GM12878 (cell line): ENCODE measurements around the gene ZCCHC3. TPM values are rescaled to one million over a fixed set of nuclear protein-coding genes. Genes with fewer than 3 reads are reported as not detected.

Experiments used
- ATAC-seq: fragments of 200-7000 bp; cut with Tn5 transposase; 3 replicates; pipeline ENCODE4 v1.9.1; 2020; ENCODE audit warnings: mild to moderate bottlenecking, moderate library complexity
- BruUV-seq: library from RNA; stranded (reverse); fragments of 400-500 nt; replicated peaks from 2 replicates; lab custom pipeline; 2021; lab: Mats Ljungman, UMichigan
- CTCF ChIA-PET: fragments of 300-600 bp; sonication (Branson Sonifier 250); formaldehyde crosslinking; extraction: SDS; loops from one replicate; lab custom pipeline; 2021; ENCODE audit warnings: inconsistent platforms; lab: Yijun Ruan, JAX
- POLR2A ChIA-PET: fragments of 350-600 bp; formaldehyde crosslinking; extraction: SDS; loops from one replicate; lab custom pipeline; 2021; ENCODE audit warnings: inconsistent platforms; lab: Charles Lee
- RAD21 ChIA-PET: fragments of 300-600 bp; sonication (Branson Sonifier 250); formaldehyde crosslinking; loops from one replicate; lab custom pipeline; 2023; ENCODE audit warnings: antibody characterized with exemption; ENCODE audit not compliant: unreplicated experiment; lab: Charles Lee
- SMC1A ChIA-PET: fragments of 300-600 bp; sonication (Branson Sonifier 250); formaldehyde crosslinking; loops from one replicate; lab custom pipeline; 2023; ENCODE audit not compliant: unreplicated experiment, uncharacterized antibody; lab: Charles Lee
- DNase-seq: peaks from one replicate; pipeline ENCODE4 v3.0.0-alpha.2; 2011; ENCODE audit warnings: low read depth, low spot score
- FAIRE-seq: peaks from 3 replicates; lab custom pipeline; 2011; peaks lifted over from hg19 to GRCh38; lab: Jason Lieb, UNC
- H2AFZ ChIP-seq: 2 replicates; pipeline ENCODE4 v1.6.0; 2011; ENCODE audit warnings: low read depth, low read length, control low read depth; ENCODE audit not compliant: control insufficient read depth
- H3K27ac ChIP-seq: 2 replicates; pipeline ENCODE4 v1.5.1; 2011; ENCODE audit warnings: control low read depth; ENCODE audit not compliant: control insufficient read depth, insufficient read depth
- H3K27me3 ChIP-seq, 2 experiments: replicated peaks in 1 of 2; 2 replicates each; pipeline versions ENCODE4 v1.6.0 to v1.6.1; 2011; ENCODE audit warnings: low read length in 1 of 2; ENCODE audit not compliant: control insufficient read depth in 2 of 2, insufficient read depth in 2 of 2
- H3K36me3 ChIP-seq, 2 experiments: 2 replicates each; pipeline ENCODE4 v1.5.1; 2011; ENCODE audit warnings: low read length in 1 of 2; ENCODE audit not compliant: control insufficient read depth in 2 of 2, insufficient read depth in 2 of 2
- H3K4me1 ChIP-seq: 2 replicates; pipeline ENCODE4 v1.6.1; 2011; ENCODE audit warnings: mild to moderate bottlenecking, low read length, moderate library complexity, mixed read lengths; ENCODE audit not compliant: control insufficient read depth, insufficient read depth
- H3K4me2 ChIP-seq: 2 replicates; pipeline ENCODE4 v1.6.0; 2011; ENCODE audit warnings: control low read depth; ENCODE audit not compliant: control insufficient read depth, insufficient read depth
- H3K4me3 ChIP-seq: fragments of 200-600 bp; sonication (generic); 2 replicates; pipeline ENCODE4 v1.5.1; 2016
- H3K79me2 ChIP-seq: 2 replicates; pipeline ENCODE4 v1.6.0; 2011; ENCODE audit warnings: low read length; ENCODE audit not compliant: control insufficient read depth, insufficient read depth
- H3K9ac ChIP-seq: 2 replicates; pipeline ENCODE4 v1.8.0; 2011; ENCODE audit warnings: low read length, control low read depth, mixed read lengths; ENCODE audit not compliant: control insufficient read depth, insufficient read depth
- H3K9me3 ChIP-seq: replicated peaks from 3 replicates; pipeline ENCODE4 v1.5.1; 2011; ENCODE audit warnings: mild to moderate bottlenecking, low read length; ENCODE audit not compliant: control insufficient read depth, insufficient read depth
- H4K20me1 ChIP-seq: 2 replicates; pipeline ENCODE4 v1.6.0; 2011; ENCODE audit not compliant: control insufficient read depth, insufficient read depth
- CBX5 ChIP-seq: sonication (generic); IDR thresholded peaks from 2 replicates; pipeline ENCODE4 v1.6.1; 2016; ENCODE audit warnings: low read depth, moderate library complexity, mild to moderate bottlenecking, inconsistent platforms
- CREB1 ChIP-seq: IDR thresholded peaks from 2 replicates; pipeline ENCODE4 v1.6.1; 2012; ENCODE audit warnings: low read depth, mild to moderate bottlenecking, inconsistent platforms
- FOS ChIP-seq: IDR thresholded peaks from 3 replicates; pipeline ENCODE4 v1.6.1; 2011; ENCODE audit warnings: borderline replicate concordance; ENCODE audit not compliant: insufficient read length; ENCODE audit errors: extremely low read depth
- JUNB ChIP-seq: IDR thresholded peaks from 2 replicates; pipeline ENCODE4 v1.6.1; 2016; ENCODE audit warnings: antibody characterized with exemption, mild to moderate bottlenecking
- JUND ChIP-seq: IDR thresholded peaks from 2 replicates; pipeline ENCODE4 v1.6.1; 2012; ENCODE audit warnings: low read depth, mild to moderate bottlenecking, low read length, improper control_type of control experiment, moderate library complexity
- KDM1A ChIP-seq: fragments of 200-600 bp; sonication (generic); IDR thresholded peaks from 2 replicates; pipeline ENCODE4 v1.6.1; 2016; ENCODE audit warnings: borderline replicate concordance
- MTA2 ChIP-seq: fragments of 450-650 bp; IDR thresholded peaks from 2 replicates; pipeline ENCODE4 v1.6.1; 2016; ENCODE audit warnings: low read depth, mild to moderate bottlenecking, moderate library complexity
- MXI1 ChIP-seq: fragments of 150-350 bp; IDR thresholded peaks from 2 replicates; pipeline ENCODE4 v1.6.1; 2011; ENCODE audit warnings: low read depth, mild to moderate bottlenecking, inconsistent platforms, low read length, improper control_type of control experiment
- PAX5 ChIP-seq: IDR thresholded peaks from 2 replicates; pipeline ENCODE4 v1.6.1; 2011; ENCODE audit warnings: low read depth, low read length, borderline replicate concordance
- RBBP5 ChIP-seq: fragments of 200-600 bp; sonication (generic); conservative IDR thresholded peaks from 2 replicates; pipeline ENCODE4 v1.6.1; 2016
- RFX5 ChIP-seq: IDR thresholded peaks from 2 replicates; pipeline ENCODE4 v1.6.1; 2011; ENCODE audit warnings: low read depth, low read length, improper control_type of control experiment
- SIX5 ChIP-seq: IDR thresholded peaks from 2 replicates; pipeline ENCODE4 v1.6.1; 2011; ENCODE audit warnings: mild to moderate bottlenecking, low read depth, low read length, moderate library complexity; ENCODE audit not compliant: severe bottlenecking
- STAT3 ChIP-seq: IDR thresholded peaks from 2 replicates; pipeline ENCODE4 v1.6.1; 2011; ENCODE audit warnings: low read depth, low read length, improper control_type of control experiment
- ZNF217 ChIP-seq: fragments of 450-650 bp; IDR thresholded peaks from 2 replicates; pipeline ENCODE4 v1.6.1; 2017; ENCODE audit warnings: antibody characterized with exemption, mild to moderate bottlenecking
- ZNF24 ChIP-seq: fragments of 450-650 bp; IDR thresholded peaks from 2 replicates; pipeline ENCODE4 v1.6.1; 2017; ENCODE audit warnings: antibody characterized with exemption, mild to moderate bottlenecking
- WGBS: methylation state at CpG from one replicate; pipeline ENCODE4 v1.1.6; 2016; ENCODE audit warnings: low lambda C conversion rate; ENCODE audit not compliant: insufficient replicate concordance, insufficient coverage; ENCODE audit errors: missing lambda C conversion rate; 5-methylcytosine and 5-hydroxymethylcytosine counted together
- in situ Hi-C: fragments of 300-500 bp; cut with MboI; formaldehyde crosslinking; loops from 9 replicates; pipeline ENCODE4 v1.14.3; 2018; ENCODE audit warnings: mixed read lengths
- intact Hi-C: fragments of 100-400 bp; cut with micrococcal nuclease; formaldehyde crosslinking; loops from one replicate; pipeline ENCODE4 v1.14.2; 2022; ENCODE audit not compliant: unreplicated experiment
- polyA plus RNA-seq, 11 experiments: library from polyadenylated mRNA; depleted of rRNA in 4 of 11; unstranded in 6 of 11; stranded (reverse) in 5 of 11; fragments of >200 nt; fragmentation: Nextera tagmentation in 4 of 11; fragmentation: Illumina TruSeq in 1 of 11; extraction: Ambion mirVana in 4 of 11; extraction: Trizol in 1 of 11; gene quantifications; 1 replicate in 1 of 11; 2 replicates in 10 of 11; pipeline versions ENCODE4 v1.2.1 to v1.2.3, GENCODE V29; 2011 to 2016; ENCODE audit warnings: inconsistent platforms in 2 of 11, missing spikeins in 2 of 11, low read depth in 1 of 11
- total RNA-seq, 4 experiments: library from RNA; depleted of rRNA in 3 of 4; stranded (reverse); fragments of >200 nt in 3 of 4; fragmentation: Illumina TruSeq in 1 of 4; extraction: Trizol in 1 of 4; gene quantifications; 2 replicates each; pipeline versions ENCODE4 v1.2.1 to v1.2.3, GENCODE V29; 2013 to 2021
- TF ChIP-seq, protein P1 (sequence below): IDR thresholded peaks from 2 replicates; pipeline ENCODE4 v1.6.1; 2012; ENCODE audit warnings: low read length, inconsistent platforms
- TF ChIP-seq, protein P2 (sequence below): fragments of 450-650 bp; IDR thresholded peaks from 2 replicates; pipeline ENCODE4 v1.6.1; 2014; ENCODE audit warnings: mild to moderate bottlenecking
- TF ChIP-seq, protein P3 (sequence below): fragments of 450-650 bp; IDR thresholded peaks from 2 replicates; pipeline ENCODE4 v1.6.1; 2017; ENCODE audit warnings: mild to moderate bottlenecking, low read depth, inconsistent platforms; ENCODE audit not compliant: poor library complexity, severe bottlenecking

ZCCHC3 gene
- total and polyA plus RNA-seq, 10 of the 15 experiments (the other 5 are each of a cell fraction or from before 2014, with no cell fraction given) = 5.3 to 36.1 (median 17.2) TPM

DNA sequence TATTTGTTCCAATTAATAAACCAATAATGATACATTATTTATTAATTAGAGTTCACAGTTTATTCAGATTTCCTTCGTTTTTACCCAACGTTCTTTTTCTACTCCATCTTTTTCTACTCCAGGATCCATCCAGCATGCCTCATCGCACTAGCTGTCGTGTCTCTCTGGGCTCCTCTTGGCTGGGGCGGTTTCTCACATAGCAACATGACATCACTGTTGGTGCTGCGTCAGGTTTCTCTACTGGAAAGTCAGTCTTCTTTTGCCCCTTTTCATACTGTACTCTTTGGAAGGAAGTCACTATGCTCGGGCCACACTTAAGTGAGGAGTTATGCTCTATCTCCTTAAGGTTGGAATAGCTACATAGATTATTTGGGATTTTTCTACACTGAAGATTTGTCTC is 14.2 kb downstream of the ZCCHC3 start:
- Histone ChIP-seq H3K4me1 (peaks cover 4% of the 10 kb centered on the region; the same call in 1 of the 2 replicates), H3K36me3 (no peaks in the 10 kb centered on the region), H3K9ac (no peak overlapping the region), H3K27me3 (no peaks in the 10 kb centered on the region), H3K27ac (no peak overlapping the region), H4K20me1 (no peaks in the 10 kb centered on the region), H3K9me3 (no peaks in the 10 kb centered on the region), H3K4me2 (no peak overlapping the region), H2AFZ (no peak overlapping the region), H3K4me3 (no peak overlapping the region), H3K79me2 (no peaks in the 10 kb centered on the region)
- no peak for ATAC-seq
- BruUV-seq = no TSS peak
- intact Hi-C loops = no loop called here
- SMC1A ChIA-PET = interaction anchor here (1.1 kb wide), 2 partner anchors 8 to 15 kb away, joined by 3 read pairs; partner anchors contain the start of gene ZCCHC3
- RAD21 ChIA-PET = no interaction called here
- in situ Hi-C loops = no loop called here
- no peak for DNase-seq
- POLR2A ChIA-PET = interaction anchor here (1.0 kb wide), 1 partner anchor 11 kb away, joined by 4 read pairs; no protein-coding TSS in a partner anchor
- CTCF ChIA-PET = no interaction called here
- FAIRE-seq = no peak
- 99% methylated on average over 7 of the region's 7 CpGs for WGBS
- TF ChIP-seq RBBP5 = no peak
- TF ChIP-seq CBX5 = no peak
- TF ChIP-seq ZNF217 = no peak
- TF ChIP-seq MXI1 = no peak
- TF ChIP-seq SIX5 = no peak
- TF ChIP-seq FOS = no peak
- TF ChIP-seq, protein P1, sequence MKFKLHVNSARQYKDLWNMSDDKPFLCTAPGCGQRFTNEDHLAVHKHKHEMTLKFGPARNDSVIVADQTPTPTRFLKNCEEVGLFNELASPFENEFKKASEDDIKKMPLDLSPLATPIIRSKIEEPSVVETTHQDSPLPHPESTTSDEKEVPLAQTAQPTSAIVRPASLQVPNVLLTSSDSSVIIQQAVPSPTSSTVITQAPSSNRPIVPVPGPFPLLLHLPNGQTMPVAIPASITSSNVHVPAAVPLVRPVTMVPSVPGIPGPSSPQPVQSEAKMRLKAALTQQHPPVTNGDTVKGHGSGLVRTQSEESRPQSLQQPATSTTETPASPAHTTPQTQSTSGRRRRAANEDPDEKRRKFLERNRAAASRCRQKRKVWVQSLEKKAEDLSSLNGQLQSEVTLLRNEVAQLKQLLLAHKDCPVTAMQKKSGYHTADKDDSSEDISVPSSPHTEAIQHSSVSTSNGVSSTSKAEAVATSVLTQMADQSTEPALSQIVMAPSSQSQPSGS = no peak
- no peak for TF ChIP-seq CREB1
- no peak for TF ChIP-seq MTA2
- no peak for TF ChIP-seq ZNF24
- no peak for TF ChIP-seq JUND
- no peak for TF ChIP-seq KDM1A
- TF ChIP-seq PAX5 = no peak
- no peak for TF ChIP-seq STAT3
- TF ChIP-seq JUNB = no peak
- TF ChIP-seq RFX5 = no peak
- TF ChIP-seq, protein P2, sequence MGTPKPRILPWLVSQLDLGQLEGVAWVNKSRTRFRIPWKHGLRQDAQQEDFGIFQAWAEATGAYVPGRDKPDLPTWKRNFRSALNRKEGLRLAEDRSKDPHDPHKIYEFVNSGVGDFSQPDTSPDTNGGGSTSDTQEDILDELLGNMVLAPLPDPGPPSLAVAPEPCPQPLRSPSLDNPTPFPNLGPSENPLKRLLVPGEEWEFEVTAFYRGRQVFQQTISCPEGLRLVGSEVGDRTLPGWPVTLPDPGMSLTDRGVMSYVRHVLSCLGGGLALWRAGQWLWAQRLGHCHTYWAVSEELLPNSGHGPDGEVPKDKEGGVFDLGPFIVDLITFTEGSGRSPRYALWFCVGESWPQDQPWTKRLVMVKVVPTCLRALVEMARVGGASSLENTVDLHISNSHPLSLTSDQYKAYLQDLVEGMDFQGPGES = no peak
- TF ChIP-seq, protein P3, sequence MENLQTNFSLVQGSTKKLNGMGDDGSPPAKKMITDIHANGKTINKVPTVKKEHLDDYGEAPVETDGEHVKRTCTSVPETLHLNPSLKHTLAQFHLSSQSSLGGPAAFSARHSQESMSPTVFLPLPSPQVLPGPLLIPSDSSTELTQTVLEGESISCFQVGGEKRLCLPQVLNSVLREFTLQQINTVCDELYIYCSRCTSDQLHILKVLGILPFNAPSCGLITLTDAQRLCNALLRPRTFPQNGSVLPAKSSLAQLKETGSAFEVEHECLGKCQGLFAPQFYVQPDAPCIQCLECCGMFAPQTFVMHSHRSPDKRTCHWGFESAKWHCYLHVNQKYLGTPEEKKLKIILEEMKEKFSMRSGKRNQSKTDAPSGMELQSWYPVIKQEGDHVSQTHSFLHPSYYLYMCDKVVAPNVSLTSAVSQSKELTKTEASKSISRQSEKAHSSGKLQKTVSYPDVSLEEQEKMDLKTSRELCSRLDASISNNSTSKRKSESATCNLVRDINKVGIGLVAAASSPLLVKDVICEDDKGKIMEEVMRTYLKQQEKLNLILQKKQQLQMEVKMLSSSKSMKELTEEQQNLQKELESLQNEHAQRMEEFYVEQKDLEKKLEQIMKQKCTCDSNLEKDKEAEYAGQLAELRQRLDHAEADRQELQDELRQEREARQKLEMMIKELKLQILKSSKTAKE = no peak
